ENCODE data around the gene PTTG1IP.
A peak's percentile ranks its signal among the peaks of the same experiment; 100 is the strongest.
"Not testable (repeated sequence)": the region's sequence is repeated elsewhere in the genome, so short reads cannot be mapped to it uniquely, and the experiment has no call there.

Gene PTTG1IP

GRCh38 chr21:44873356-44874239 lies at the start of gene PTTG1IP:
PTTG1IP (minus strand) TSS chr21:44873690; CDS start chr21:44873616, 74 bp downstream.
- DNase-seq (ENCODE audit: low spot score) = peak; percentile 99

GRCh38 chr21:44921928-44922327 lies 48.4 kb upstream of the PTTG1IP start:
- no peak for DNase-seq (ENCODE audit: low spot score)

GRCh38 chr21:44920694-44921604 lies 47.5 kb upstream of the PTTG1IP start, which contains the start of gene ITGB2:
ITGB2 (minus strand) TSS chr21:44920899; CDS start chr21:44910782, 10,117 bp downstream.
- peak; percentile 66 for DNase-seq (ENCODE audit: low spot score)

- DNase-seq (ENCODE audit: low spot score) = no peak
Measured at GRCh38 chr21:44919913-44920693, 46.6 kb upstream of the PTTG1IP start.

GRCh38 chr21:44919111-44919912 lies 45.8 kb upstream of the PTTG1IP start:
- no peak for DNase-seq (ENCODE audit: low spot score)

GRCh38 chr21:44918581-44919033 lies 45.1 kb upstream of the PTTG1IP start:
- no peak for DNase-seq (ENCODE audit: low spot score)

GRCh38 chr21:44918107-44918470 lies 44.6 kb upstream of the PTTG1IP start:
- DNase-seq (ENCODE audit: low spot score) = no peak

- no peak for DNase-seq (ENCODE audit: low spot score)
Measured at GRCh38 chr21:44917446-44918106, 44.1 kb upstream of the PTTG1IP start.

GRCh38 chr21:44916965-44917364 lies 43.5 kb upstream of the PTTG1IP start:
- no peak for DNase-seq (ENCODE audit: low spot score)

- peak; percentile 71 for DNase-seq (ENCODE audit: low spot score)
Measured at GRCh38 chr21:44914176-44914874, 40.8 kb upstream of the PTTG1IP start.

GRCh38 chr21:44913425-44914175 lies 40.1 kb upstream of the PTTG1IP start:
- no peak for DNase-seq (ENCODE audit: low spot score)

- not testable (repeated sequence) for DNase-seq (ENCODE audit: low spot score)
Measured at GRCh38 chr21:44912506-44913412, 39.3 kb upstream of the PTTG1IP start.

GRCh38 chr21:44912158-44912473 lies 38.6 kb upstream of the PTTG1IP start:
- no peak for DNase-seq (ENCODE audit: low spot score)

GRCh38 chr21:44911384-44912157 lies 38.1 kb upstream of the PTTG1IP start:
- DNase-seq (ENCODE audit: low spot score) = peak; percentile 80

GRCh38 chr21:44911068-44911383 lies 37.5 kb upstream of the PTTG1IP start:
- DNase-seq (ENCODE audit: low spot score) = no peak

GRCh38 chr21:44910229-44911067 lies 37.0 kb upstream of the PTTG1IP start:
- no peak for DNase-seq (ENCODE audit: low spot score)

- DNase-seq (ENCODE audit: low spot score) = no peak
Measured at GRCh38 chr21:44909719-44910118, 36.2 kb upstream of the PTTG1IP start.
